Epidermal melanocyte (primary cell): ENCODE results near the gene DNAJC2.
"Not testable (repeated sequence)": the region's sequence is repeated elsewhere in the genome, so short reads cannot be mapped to it uniquely, and the experiment has no call there.

Experiments
- DNase-seq: peaks from one replicate; pipeline ENCODE4 v3.0.0; 2011; ENCODE audit warnings: low spot score; ENCODE audit not compliant: insufficient read length

Gene DNAJC2

GRCh38 chr7:103273374-103273773 is 71.2 kb downstream of the DNAJC2 start:
- not testable (repeated sequence) for DNase-seq

- DNase-seq = not testable (repeated sequence)
These were observed 78.3 kb downstream of the DNAJC2 start for GRCh38 chr7:103266229-103266628.

GRCh38 chr7:103264054-103264453 is 80.5 kb downstream of the DNAJC2 start:
- not testable (repeated sequence) for DNase-seq
